Occipital lobe (tissue), 2 donors: ENCODE results near the gene SOS2. TPM values are rescaled to one million over a fixed set of nuclear protein-coding genes. Genes with fewer than 3 reads are reported as not detected.

Experiments used
- DNase-seq: peaks from one replicate; lab custom pipeline; 2025; lab: John Stamatoyannopoulos, UW
- total RNA-seq: library from RNA; depleted of rRNA; stranded (reverse); fragments of >200 nt; gene quantifications from one replicate; pipeline ENCODE4 v1.2.3, GENCODE V29; 2014

Gene SOS2
- total RNA-seq, 1 donor from 2014 or later, result 83.6 TPM

DNA sequence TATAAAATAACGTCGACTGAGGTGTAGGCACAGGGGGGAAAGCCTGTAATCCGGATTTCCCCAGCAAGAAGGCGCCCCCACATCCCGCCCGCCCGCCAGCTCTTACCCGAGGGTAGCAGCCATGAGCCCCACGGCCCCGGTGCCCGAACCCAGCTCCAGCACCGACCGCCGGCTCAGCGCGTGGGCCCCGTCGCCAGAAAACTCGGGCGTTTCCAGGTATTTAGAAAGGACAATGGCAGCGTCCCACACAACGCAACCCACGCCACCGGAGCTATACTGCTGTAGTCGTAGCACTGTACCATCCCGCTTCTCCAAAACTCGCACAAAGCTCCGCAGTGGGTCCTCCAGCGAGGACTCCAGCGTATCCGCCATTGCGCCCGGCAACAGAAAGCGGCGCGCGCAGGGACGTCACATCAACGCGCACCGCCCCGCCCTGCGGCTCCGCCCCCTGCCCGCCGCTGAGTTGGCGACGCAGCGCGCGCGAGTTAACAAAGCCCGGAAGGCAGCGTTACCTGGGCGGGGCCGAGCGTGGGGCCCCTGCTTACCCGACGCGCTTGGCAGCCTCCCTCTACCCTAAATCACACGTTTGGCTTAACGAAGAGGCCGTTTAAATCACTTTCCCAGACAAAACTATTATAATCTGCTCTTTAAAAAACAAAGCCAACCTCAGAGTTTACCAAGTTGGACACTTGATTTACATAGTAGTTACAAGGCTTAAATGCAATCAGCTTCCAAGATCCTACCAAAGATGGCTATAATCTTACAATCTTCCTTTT, 115.0 kb downstream of the SOS2 start, which contains the start of gene VCPKMT:
VCPKMT (minus strand) TSS at position 392 of the 776 bp plus-strand sequence; CDS start at position 372, 20 bp downstream.
- DNase-seq, result peak; percentile 86

DNA sequence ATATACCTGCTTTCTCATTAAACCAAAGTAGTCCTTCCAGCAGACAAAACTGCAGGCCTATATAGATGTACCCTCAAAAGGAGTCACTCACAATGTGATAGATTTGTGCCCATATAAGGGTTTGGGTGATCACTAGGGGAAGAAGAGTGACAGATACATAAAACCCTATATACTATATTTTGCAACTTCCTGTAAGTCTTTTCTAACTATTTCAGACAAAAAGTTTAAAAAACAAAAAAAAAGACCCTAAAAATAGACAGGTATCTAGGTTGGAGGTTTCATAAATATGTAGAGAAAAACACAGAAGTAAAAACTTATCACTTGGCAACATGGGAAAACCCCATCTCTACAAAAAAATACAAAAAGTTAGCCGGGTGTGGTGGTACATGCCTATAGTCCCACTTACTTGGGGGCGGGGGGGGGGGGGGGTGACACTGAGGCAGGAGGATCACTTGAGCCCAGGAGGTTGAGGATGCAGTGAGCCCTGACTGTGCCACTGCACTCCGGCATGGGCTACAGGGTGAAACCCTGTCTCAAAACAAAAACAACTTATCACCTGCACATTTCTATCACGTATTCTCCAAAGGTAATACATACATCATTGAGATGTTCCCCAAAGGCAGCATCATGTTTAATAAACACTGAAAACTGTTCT, 117.9 kb downstream of the SOS2 start:
- DNase-seq, result no peak

DNA sequence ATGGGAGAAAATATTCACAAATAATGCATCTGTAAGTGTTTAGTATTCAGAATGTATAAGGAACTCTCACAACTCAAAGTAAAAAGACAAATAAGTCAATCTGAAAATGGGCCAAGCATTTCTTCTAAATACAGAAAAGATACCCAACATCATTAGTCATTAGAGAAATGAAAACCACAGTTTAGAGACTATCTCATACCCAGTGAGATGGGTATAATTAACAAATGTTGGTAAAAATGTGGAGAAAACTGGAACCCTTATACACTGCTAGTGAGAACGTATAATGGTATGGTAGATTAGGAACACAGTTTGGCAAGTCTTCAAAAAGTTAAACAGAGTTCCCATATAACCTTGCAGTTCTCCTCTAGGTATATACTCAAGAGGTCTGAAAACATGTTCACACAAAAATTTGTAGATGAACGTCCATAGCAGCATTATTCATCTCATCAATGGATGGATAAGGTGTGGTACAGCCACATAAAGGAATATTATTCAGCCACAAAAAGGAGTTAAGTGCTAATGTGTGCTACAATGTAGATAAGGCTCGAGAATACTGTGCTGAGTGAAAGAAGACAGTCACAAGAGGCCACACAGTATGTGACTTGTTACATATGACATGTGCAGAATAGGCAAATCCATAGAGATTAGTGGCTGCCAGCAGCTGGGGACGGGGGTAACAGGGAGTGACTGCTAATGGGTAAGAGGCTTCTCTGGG, 120.9 kb downstream of the SOS2 start:
- DNase-seq, result no peak

DNA sequence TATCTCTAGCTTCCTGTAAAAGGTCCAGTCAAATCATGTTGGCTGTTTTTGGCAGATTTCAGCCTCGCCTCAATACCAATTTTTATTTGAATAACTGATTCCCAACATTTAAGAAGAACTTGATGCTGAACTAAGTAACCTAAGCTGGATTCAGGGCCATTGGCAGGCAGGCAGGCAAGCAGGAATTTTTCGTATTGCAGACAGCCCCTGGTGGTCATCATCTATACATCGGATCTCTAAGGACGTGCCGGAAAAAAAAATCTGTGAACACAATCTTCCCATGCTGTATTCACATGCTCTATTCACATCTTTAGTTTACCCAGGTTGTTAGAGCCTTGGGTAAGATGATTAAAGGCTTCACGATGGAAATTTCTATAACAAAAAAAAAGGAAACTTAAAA, 122.0 kb downstream of the SOS2 start:
- no peak for DNase-seq

DNA sequence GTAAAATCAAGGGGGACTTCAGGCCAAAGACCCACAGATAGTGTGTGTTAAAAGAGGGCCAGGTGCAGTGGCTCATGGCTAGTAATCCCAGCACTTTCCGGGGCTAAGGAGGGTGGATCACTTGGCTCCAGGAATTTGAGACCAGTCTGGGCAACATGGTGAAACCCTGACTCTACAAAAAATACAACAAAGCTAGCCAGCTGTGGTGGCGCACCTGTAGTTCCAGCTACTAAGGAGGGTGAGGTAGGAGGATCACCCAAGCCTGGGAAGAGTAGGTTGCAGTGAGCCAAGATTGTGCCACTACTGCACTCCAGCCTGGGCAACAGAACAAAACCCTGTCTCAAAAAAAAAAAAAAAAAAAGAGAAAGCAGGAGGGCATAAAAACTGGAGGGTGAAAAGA, 123.5 kb downstream of the SOS2 start:
- no peak for DNase-seq

DNA sequence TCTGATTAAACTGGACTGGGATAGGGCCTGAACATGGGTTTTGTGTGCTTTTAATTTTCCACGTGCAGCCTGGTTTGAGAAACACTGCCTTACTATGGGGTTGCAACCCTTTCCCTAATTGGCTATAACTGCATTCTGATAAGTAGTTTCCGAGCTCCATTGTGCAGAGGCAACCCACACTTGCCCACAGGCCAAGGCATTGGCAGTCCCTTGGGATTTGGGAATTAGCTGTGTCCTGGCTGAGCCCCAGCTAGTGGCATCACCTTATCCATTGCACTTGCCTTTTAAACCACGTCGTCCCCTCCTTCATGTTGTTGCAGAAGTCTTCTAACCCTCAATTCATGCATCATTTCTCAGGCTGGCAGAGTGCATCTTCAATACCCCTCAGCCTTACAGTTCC, 125.2 kb downstream of the SOS2 start:
- DNase-seq, result no peak

DNA sequence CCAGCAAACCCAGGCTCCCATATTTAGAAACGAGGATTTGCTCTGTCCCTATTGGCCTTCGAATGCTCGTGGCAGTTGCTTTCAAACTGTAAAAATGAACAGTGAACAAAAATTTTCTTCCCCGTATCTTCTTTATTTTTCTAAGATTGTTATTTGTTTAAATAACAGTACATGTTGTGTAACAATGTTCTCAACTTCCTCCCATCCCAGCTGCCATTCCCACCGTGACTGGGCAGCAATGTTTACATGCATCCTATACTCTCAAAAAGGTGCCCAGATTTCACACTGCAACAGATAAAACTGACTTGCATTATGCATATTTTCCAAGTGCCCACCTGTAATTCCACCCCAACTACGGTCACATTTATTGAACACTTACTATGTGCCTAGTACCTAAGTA, 127.8 kb downstream of the SOS2 start:
- no peak for DNase-seq

DNA sequence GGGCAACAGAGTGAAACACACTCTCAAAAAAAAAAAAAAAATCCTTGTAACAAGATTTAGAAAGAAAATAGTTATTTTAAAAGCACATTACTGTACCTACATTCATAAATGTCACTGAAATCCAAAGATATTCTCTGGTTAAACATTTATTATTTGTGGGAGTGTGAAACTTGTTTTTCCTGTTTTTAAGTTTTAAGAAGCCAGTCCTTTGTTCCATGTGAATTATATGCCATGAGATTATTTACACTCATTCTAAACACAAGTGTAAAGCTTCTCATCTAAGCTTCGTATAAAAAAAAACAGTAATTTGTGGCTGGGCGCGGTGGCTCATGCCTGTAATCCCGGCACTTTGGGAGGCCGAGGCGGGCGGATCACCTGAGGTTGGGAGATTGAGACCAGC, 130.0 kb downstream of the SOS2 start:
- DNase-seq, result no peak

DNA sequence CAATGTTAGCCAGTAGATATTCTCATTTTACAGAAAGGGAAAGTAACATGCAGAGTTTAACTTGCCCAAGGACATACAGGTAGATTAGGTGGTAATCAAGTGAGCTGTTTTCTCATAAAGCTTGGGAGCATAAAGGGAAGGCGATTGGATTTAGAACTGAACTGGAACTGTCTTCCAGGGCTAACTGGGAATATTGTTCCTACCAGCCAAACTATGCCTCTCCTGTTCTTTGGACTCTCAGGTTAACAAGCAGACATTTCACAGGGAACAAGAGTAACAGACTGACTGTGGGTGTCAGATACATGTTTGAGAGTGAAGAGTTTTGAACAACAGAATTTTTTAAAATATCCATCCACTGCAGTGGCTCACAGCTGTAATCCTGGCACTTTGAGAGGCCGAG, 130.6 kb downstream of the SOS2 start:
- no peak for DNase-seq

DNA sequence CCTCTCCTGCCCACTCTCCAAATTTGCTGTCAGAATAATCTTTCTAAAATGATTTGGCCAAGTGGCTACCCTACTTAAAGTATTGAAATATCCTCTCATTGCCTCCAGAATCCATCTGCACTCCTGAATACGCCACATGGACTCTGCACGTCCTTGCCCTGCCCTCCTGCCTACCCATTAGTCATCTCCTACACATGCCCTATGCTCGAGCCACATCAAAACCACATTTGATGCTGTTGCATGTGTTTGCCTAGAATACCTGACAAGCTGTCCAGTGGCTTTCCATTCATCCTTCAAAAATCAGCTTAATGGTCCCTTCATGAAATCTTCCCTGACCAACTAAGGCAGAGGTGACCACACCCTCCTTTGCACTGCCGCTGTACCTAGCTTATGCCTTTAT, 132.0 kb downstream of the SOS2 start:
- DNase-seq, result no peak

DNA sequence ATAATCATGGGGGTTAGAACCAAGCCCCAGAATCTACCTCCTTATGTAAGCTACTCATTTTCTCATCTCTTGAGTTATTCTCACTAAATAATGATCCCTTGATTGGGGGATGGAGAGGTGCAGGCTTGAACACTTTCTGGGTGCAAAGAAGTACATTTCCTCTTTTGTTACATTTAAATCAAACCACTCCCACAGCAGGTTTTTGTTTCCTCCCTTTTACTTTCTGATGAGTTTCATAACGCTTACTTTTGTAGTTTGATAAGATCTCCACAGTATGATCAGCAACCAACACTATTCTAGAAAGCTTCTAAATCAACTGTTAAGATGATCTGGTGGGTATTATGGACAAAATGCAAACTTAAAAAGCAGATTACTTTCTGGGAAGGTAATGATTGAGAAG, 135.5 kb downstream of the SOS2 start:
- DNase-seq, result no peak

DNA sequence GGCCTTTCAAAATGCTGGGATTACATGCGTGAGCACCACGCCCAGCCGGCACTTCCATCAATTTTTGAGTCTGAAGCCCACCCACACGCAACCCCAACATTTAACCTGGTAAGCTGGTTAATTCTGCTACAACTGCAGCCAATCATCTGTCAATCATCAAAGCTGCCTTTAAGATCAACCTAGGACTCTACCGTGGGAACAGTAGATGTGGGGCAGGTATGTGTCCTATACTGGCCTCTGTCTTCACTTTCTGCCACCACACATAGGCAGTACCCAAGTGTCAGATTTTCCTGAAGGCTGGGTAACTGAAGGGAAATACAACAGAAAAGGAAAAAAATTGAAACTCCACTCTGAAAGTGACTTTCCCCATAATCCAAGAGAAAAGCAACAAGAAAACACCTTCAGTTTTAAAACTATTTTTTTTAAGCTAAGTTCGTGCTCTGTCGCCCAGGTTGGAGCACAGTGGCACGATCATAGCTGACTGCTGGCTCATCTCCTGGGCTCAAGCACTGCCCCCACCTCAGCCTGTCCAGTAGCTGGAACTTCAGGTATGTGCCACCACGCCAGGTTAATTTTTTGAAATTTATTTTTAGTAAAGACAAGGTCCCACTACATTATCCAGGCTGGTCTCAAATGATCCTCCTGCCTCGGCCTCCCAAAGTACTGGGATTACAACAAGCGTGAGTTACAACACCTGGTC, 137.2 kb downstream of the SOS2 start:
- no peak for DNase-seq

DNA sequence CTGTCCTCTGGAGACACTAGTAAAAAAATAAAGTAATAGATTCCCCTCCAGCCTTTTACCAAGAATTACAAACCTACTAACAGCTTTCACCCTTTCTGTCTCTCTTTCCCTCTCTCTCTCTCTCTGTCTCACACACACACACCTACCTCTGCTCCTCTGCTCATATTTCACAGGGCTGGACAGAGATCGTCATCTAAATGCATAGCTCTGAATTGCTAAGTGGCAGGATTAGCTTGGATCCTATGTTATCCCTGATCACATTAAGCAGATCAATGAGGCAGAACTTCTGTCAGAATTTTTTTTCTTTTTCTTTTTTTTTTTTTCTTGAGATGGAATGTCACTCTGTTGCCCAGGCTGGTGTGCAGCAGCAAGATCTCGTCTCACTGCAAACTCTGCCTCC, 137.9 kb downstream of the SOS2 start:
- DNase-seq, result no peak

DNA sequence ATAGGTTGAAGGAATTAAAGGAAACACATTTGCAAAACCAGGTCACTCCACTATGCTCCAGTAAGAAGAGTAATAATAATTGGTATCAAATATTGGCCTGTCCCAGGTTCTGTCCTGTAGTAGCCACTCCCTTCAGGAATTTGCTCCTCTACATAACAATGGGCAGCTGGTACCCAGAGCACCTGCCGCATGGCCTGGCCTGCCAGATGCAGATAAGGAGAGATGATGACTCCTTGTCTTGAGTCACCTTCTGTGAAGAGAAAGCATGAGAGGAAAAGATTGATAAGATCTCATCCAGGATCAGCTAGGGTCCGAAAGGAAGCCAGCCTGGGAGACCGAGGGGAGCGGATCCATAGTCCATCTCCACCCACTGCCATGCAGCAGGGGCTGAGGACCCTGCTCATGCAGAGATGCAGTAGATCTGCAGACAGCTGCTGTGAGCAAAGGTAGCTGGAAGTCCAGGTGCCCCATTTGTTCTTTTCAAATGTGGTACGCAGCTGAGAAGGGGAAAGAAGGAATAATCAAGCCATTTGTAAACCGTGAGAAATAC, 139.3 kb downstream of the SOS2 start:
- DNase-seq, result no peak

DNA sequence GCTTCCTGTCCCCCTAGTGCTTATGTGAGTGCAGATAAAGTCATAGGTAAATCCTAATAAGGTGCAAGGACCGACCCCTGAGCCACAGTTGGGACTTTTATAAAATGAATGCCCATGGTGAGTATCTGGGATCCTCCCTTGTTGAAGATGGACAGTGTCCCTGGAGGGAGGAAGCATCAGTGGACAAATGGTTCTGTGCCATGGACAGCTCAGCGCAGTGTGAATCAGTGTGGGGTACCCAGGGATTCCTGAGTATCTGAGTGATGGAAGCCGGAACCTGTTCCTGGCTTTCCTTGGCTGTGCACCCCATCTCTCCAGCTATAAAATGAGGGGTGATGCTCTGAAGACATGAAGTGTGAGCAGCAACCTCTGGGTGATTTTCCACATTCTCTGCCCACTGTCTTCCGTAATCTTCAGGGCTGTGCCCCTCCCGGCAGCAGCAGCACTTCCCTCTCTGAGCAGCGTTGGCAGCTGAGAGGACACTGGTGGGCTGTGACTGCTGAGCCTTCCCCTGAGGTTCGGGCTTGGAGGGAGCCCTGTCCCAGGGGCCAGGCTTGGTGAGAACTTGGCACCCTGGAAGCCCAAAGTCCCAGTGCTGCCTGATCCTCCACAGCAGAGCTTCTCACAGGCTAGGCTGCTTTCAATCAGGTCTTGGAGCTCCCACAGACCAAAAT, 140.0 kb downstream of the SOS2 start:
- no peak for DNase-seq

DNA sequence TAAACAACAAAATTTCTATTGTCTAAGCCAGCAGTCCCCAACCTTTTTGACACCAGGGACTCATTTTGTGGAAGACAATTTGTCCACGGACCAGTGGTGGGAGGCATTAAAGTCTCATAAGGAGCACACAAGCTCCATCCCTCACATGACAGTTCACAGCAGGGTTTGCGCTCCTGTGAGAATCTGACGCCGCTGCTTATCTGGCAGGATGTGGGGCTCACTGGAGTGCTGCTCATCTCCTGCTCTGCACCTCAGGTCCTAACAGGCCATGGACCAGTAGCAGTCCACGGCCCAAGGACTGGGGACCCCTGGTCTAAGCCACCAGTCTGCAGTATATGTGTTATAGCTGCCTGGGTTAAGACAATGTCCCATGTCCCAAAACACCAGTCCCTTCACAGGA, 142.2 kb downstream of the SOS2 start:
- no peak for DNase-seq

DNA sequence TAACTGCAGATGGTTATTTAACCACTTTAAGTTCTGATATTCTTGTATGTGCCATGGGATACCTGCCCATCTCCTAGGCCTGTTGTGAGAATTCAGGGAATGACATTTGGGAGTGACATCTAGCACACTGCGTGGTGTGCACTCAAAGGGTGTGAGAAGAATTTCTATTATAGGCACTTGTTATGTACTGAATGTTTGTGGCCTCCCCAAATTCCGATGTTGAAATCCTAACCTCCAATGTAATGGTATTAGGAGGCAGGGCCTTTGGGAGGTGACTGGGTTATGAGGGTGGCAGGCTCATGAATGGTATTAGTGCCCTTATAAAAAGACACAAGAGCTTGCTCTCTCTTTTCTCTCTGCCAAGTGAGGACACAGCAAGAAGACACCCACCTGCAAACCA, 142.6 kb downstream of the SOS2 start:
- no peak for DNase-seq

DNA sequence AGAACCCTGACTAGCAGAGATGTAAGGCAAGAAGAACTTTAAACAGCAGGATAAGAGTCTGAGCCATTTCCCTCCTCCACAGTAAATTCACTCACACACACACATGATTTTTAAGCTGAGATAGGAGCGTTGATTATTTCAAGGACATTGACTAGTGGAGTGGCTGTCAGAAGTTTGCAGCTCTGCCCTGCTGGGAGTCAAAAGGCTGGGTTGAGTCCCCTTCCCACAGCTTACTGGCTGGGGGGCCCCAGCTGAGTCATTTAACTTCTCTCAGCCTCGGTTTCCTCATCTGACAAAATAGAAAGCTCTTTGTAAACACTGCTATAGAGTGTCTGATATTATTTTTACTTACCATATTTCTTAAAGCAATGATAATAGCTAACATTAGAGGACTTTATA, 143.3 kb downstream of the SOS2 start:
- DNase-seq, result no peak

DNA sequence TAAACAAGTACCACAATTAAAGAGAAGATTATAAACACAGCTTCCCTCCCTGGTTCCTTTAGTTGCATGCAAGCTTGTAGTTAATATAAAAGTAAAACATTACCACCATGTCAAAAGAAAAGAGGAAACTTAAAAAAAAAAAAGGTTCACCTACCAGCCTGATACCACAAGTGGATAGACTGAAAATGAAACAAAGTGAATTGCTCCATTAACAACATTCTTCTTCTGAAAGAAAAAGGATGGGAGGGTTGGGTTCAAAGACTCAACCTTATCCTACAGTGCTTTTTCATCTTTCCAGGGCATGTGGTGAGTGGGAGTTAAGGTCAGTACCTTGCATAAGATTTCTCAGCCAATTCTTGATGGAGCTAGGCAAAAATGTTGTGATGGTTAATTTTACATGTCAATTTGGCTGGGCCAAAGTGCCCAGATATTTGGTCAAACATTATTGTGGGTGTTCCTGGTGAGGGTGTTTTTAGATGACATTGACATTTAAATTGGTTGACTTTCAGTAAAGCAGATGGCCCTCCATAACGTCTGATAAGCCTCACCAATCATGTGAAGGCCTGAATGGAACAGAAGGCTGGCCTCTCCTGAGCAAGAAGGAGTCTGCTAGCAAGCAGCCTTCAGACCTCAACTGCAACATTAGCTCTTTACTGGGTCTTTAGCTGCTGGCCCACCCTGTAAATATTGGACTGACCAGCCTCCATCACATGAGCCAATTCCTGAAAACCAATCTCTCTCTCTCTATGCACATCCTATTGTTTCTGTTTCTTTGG, 143.8 kb downstream of the SOS2 start:
- no peak for DNase-seq

DNA sequence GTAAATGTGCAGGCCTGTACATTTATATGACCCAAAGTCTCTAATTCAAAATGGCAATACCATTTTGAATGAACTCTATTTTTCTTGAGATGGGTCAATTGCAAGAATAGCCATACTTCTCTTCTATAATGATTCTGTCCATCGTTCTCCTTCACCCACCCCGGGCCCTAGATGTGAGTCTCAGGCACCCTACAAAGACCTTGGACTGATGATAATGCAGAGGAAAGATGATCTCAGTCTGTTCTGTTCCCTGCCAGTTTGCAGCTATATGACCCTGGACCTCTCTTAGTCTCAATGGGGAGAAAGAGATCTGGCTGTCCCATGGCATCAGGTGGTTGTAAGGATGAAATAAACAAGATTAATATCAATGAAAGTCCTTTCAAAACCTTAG, 145.1 kb downstream of the SOS2 start:
- DNase-seq, result no peak
